Myocyte (in vitro differentiated cells): Measurements from ENCODE around the gene BUB3. TPM values are rescaled to one million over a fixed set of nuclear protein-coding genes. Genes with fewer than 3 reads are reported as not detected.

Experiments
- DNase-seq: peaks from one replicate; pipeline ENCODE4 v3.0.0-alpha.2; 2012; ENCODE audit warnings: low read depth
- total RNA-seq: library from RNA; depleted of rRNA; stranded (reverse); fragments of >200 nt; gene quantifications from 2 replicates; pipeline ENCODE4 v1.2.3, GENCODE V29; 2014

The BUB3 gene
- total RNA-seq, 1 donor from 2014 or later = 138 TPM

GRCh38 chr10:123140983-123141390, 13.2 kb upstream of the BUB3 start:
- no peak for DNase-seq

- DNase-seq = no peak
Observed at GRCh38 chr10:123141791-123142700, 12.2 kb upstream of the BUB3 start.

GRCh38 chr10:123142701-123143161, 11.5 kb upstream of the BUB3 start:
- no peak for DNase-seq

- no peak for DNase-seq
Observed at GRCh38 chr10:123143162-123143824, 10.9 kb upstream of the BUB3 start.

GRCh38 chr10:123143825-123144168, 10.4 kb upstream of the BUB3 start:
- no peak for DNase-seq

GRCh38 chr10:123144697-123145541, 9.3 kb upstream of the BUB3 start:
- DNase-seq = no peak

- DNase-seq = no peak
Observed at GRCh38 chr10:123145542-123146012, 8.6 kb upstream of the BUB3 start.

- DNase-seq = no peak
Observed at GRCh38 chr10:123146013-123146893, 7.9 kb upstream of the BUB3 start.

- no peak for DNase-seq
Observed at GRCh38 chr10:123146894-123147634, 7.1 kb upstream of the BUB3 start.

- DNase-seq = no peak
Observed at GRCh38 chr10:123147635-123148413, 6.4 kb upstream of the BUB3 start, which contains the start of gene HMX2. Gene HMX2 (plus strand): TSS chr10:123148136. CDS start chr10:123148379, 243 bp downstream.

GRCh38 chr10:123148414-123149161, 5.6 kb upstream of the BUB3 start:
- no peak for DNase-seq

GRCh38 chr10:123149162-123149567, 5.0 kb upstream of the BUB3 start:
- no peak for DNase-seq

- DNase-seq = peak; percentile 31
Observed at GRCh38 chr10:123149568-123150270, 4.5 kb upstream of the BUB3 start.

GRCh38 chr10:123150271-123150985, 3.8 kb upstream of the BUB3 start:
- no peak for DNase-seq

- no peak for DNase-seq
Observed at GRCh38 chr10:123150986-123151736, 3.0 kb upstream of the BUB3 start.

- no peak for DNase-seq
Observed at GRCh38 chr10:123151737-123152135, 2.5 kb upstream of the BUB3 start.
